ENCODE data around the gene GABRG3.

The GABRG3 gene

GRCh38 chr15:27111323-27111722 is 140.3 kb downstream of the GABRG3 start:
- DNase-seq (ENCODE audit: low read depth): no peak

DNA sequence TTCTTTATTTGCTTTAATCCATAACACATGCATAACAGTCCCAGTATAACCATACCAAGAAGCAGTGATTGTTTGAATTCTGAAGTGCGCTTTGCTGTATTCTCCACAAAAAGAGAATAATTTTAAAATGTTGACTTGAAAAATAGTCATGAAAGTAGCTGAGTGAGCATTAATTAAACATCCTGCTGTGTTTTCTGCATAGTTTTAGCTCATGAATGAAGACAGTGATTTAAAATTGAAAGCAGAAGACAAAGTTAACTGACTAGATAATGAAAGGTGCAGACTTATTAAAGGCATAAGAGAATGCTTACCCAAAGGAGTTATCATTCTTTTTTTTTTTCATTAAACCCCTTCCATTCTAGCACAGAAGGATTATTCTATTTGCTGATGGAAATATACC is 143.5 kb downstream of the GABRG3 start:
- DNase-seq (ENCODE audit: low read depth): no peak

GRCh38 chr15:27119695-27120266 is 148.8 kb downstream of the GABRG3 start:
- no peak for DNase-seq (ENCODE audit: low read depth)

DNA sequence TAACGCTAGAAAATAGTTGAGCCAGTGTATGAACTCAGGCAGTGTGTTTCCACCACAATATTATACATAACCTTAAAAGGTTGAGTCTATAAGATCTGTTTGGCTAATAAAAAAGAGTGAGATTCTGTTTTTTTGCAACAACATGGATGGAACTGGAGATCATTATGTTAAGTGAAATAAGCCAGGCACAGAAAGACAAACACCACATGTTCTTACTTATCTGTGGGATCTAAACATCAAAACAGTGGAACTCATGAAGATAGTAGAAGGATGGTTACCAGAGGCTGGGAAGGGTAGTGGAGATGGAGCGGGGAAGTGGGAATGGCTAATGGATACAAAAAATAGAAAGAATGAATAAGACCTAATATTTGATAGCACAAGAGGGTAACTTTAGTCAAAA is 150.7 kb downstream of the GABRG3 start:
- DNase-seq (ENCODE audit: low read depth): no peak

GRCh38 chr15:27123291-27123690 is 152.3 kb downstream of the GABRG3 start:
- DNase-seq (ENCODE audit: low read depth): no peak

DNA sequence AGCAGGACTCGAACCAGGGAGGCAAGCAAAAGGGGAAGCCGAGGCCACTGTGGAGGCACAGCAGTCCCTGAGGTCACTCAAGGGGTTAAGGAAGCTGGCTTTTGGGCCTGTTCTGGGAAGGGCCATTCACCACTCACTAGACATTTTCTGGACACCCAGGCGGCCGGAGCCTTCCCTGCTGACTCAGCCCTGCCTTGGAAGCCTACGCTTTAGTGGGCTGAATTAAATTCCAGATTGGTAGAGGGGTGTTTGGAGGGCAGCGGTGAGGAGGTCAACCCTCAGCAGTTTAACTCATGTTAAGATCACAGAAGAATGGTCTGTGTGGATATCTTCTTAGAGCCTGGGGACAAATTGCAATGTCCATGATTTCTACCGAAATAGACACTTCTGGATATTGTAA is 152.8 kb downstream of the GABRG3 start:
- DNase-seq (ENCODE audit: low read depth): no peak

GRCh38 chr15:27124287-27124871 is 153.4 kb downstream of the GABRG3 start:
- DNase-seq (ENCODE audit: low read depth): no peak

GRCh38 chr15:27125185-27125584 is 154.2 kb downstream of the GABRG3 start:
- no peak for DNase-seq (ENCODE audit: low read depth)

GRCh38 chr15:27126449-27126848 is 155.5 kb downstream of the GABRG3 start:
- no peak for DNase-seq (ENCODE audit: low read depth)

GRCh38 chr15:27127815-27128570 is 157.0 kb downstream of the GABRG3 start:
- DNase-seq (ENCODE audit: low read depth): no peak

GRCh38 chr15:27133249-27133648 is 162.3 kb downstream of the GABRG3 start:
- no peak for DNase-seq (ENCODE audit: low read depth)

DNA sequence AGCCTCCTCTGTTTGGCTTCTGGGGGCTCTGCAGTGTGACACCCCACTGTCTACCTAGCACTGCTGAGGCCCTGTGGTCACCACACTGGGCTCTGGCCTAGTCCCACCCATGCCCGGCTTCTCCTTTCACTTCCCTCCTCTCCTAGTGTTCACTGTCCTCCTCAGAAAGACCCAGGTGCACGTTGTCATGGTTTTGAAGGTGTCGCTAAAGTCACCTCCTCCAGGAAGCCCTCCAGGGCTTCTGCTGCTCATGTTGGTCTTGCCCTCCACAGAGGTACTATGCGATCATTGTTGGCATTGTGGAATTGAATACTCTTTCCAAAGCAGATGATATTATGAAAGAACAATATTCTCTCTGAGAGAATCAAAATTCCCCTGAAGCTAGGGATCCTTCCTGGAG is 163.5 kb downstream of the GABRG3 start:
- no peak for DNase-seq (ENCODE audit: low read depth)

DNA sequence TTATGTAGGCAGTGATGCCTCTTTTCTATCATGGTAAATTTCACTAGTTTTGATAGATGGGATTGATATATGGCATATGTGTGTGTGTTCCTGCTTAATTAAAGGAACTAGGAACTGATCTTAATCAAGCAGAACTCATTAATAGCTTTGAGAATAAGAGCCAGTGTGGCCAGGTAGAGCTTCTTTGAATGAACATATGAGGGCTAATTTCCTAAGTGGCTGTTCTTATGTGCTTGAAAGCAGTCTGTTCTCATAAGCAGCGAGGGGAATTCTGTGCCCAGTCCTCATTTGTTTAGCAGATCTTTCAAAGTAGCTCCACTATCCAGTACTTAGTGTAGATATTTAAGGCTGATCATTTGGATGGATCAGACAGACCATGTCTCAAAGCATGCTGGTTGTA is 164.2 kb downstream of the GABRG3 start:
- no peak for DNase-seq (ENCODE audit: low read depth)

- DNase-seq (ENCODE audit: low read depth): no peak
Measured at GRCh38 chr15:27137127-27137526, 166.1 kb downstream of the GABRG3 start.

DNA sequence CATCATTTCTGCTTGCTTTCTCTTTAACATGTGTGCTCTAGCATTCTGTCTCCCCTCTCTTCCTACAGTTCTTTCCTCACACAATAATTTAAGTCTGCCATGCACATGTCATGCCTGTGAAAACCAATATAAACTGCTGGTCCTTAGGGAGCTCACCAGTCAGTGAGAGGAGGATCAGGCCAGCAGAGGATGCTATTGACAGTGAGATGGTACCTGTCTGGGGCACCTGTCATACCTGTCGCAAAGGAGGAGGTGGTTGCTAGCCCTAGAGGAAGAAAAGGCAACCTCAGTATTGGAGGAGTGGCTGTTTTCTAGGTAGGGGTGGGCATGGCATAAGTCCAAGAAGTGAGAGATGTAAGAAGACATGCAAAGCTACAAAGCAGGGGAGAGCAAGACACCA is 194.6 kb downstream of the GABRG3 start:
- no peak for DNase-seq (ENCODE audit: low read depth)

DNA sequence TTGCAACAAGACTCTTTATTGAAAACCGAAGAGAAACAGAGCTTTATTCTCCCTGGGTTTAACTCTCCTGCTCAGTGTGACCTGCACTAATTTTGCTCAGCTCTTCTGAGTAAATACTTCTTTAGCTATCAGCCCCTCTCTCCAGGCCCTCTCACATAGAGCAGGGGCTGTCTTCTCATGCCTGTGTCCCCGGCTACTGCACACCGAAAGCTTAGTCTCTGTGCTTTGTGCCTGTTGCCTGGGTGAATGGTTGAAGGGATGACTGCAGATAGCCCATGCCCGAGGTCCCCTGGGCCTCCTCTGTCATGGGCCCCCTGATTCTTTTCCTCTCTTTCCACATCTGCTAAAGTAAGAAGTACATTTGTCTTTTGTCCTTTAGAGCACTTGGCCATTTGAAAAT is 195.9 kb downstream of the GABRG3 start:
- DNase-seq (ENCODE audit: low read depth): no peak

- DNase-seq (ENCODE audit: low read depth): no peak
Measured at GRCh38 chr15:27167738-27168137, 196.8 kb downstream of the GABRG3 start.

DNA sequence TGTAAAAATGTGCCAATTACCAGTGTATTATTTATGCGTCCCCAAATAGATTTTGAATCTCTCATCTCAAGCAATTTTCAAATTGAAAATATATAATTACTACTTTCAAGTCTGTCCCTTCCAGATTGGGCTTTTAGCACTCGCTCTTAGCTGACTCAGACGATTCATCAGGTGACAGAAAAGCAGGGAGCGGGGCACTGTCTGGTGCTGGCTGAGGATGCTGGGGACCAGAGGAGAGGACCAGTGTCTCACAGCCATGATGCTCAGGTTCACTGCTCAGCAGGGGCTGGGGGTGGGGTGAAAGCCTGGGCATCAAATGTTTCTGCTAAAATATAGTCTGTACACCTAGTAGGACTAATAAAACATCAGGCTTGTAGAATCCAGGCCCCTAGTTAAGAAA is 199.9 kb downstream of the GABRG3 start:
- DNase-seq (ENCODE audit: low read depth): no peak

GRCh38 chr15:27172821-27173220 is 201.8 kb downstream of the GABRG3 start:
- no peak for DNase-seq (ENCODE audit: low read depth)

- no peak for DNase-seq (ENCODE audit: low read depth)
Measured at GRCh38 chr15:27175472-27176153, 204.6 kb downstream of the GABRG3 start.

DNA sequence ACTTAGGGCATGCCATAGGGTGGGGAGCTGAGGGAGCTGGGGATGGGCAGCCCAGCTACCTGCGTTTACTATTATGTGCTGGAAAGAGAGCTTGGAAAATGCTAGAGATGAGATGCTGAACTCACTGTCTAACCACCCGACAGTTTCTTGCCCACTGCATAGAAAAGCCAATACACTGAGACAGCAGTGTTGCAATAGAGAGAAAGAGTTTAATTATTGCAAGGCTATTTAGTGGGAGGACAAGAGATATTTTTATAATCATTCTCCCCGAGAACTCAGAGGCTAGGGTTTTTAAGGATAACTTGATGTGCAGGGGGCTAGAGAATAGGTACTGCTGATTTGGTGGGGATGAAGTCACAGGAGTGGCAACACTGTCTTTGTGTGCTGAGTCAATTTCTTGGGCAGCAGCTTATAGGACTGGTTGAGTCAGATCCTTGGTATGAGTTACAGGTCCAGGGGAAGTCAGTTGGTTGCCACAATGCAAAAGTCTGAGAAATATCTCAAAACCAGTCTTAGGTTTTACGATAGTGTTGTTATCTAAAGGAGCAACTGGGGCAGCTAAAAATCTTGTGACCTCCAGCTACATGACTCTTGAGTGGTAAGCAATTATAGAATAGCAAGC is 205.9 kb downstream of the GABRG3 start:
- DNase-seq (ENCODE audit: low read depth): no peak

DNA sequence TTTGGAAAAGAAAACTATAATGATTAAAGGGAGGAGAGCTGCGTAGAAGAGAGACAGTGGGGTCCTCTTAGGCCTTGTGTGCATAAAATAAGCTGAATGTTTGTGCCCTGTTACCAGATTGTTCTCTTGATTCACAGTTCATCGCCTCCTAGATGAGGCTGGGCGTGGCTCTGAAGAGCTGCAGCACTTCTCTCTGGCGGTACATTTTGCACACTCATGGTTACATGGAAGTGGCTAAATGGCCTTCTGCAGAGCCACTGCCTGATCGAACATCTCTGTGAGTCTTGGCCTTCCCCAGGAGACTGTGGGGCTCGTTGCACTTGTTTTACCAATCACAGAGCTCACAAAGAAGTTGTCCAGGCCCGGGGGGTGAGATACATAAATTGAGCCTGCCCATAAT is 208.8 kb downstream of the GABRG3 start:
- DNase-seq (ENCODE audit: low read depth): no peak

Data from GM04503 (cell line).